Lung (tissue), 12 donors: ENCODE data around the gene SAFB. TPM values are rescaled to one million over a fixed set of nuclear protein-coding genes. Genes with fewer than 3 reads are reported as not detected.

ENCODE experiments used
- ATAC-seq: fragments of 200-7000 bp; cut with Tn5 transposase; one replicate; pipeline ENCODE4 v1.9.1; 2020; ENCODE audit warnings: moderate number of reproducible peaks; ENCODE audit not compliant: insufficient read depth, low FRiP score
- DNase-seq, 3 donors: peaks; one replicate each; pipeline ENCODE4 v3.0.0-alpha.2; 2013 to 2017
- H3K27ac ChIP-seq, 2 donors: one replicate each; pipeline ENCODE4 v1.5.1; 2013; ENCODE audit warnings: mild to moderate bottlenecking in 2 of 2, moderate library complexity in 2 of 2, control low read depth in 1 of 2, inconsistent platforms in 1 of 2, low read depth in 1 of 2, low read length in 1 of 2
- H3K27me3 ChIP-seq, 3 donors: one replicate each; pipeline ENCODE4 v1.5.1; 2013; ENCODE audit warnings: low read length in 2 of 3; ENCODE audit not compliant: control insufficient read depth in 3 of 3, insufficient read depth in 3 of 3
- H3K36me3 ChIP-seq, 4 donors: one replicate each; pipeline ENCODE4 v1.5.1; 2013; ENCODE audit warnings: low read length in 4 of 4, mild to moderate bottlenecking in 1 of 4, moderate library complexity in 1 of 4; ENCODE audit not compliant: control insufficient read depth in 4 of 4, insufficient read depth in 4 of 4
- H3K4me1 ChIP-seq, 5 donors: one replicate each; pipeline ENCODE4 v1.5.1; 2013; ENCODE audit warnings: low read length in 5 of 5, mild to moderate bottlenecking in 2 of 5, moderate library complexity in 1 of 5; ENCODE audit not compliant: control insufficient read depth in 5 of 5, insufficient read depth in 5 of 5
- H3K4me3 ChIP-seq: one replicate; pipeline ENCODE4 v1.5.1; 2013; ENCODE audit warnings: mild to moderate bottlenecking, control low read depth, moderate library complexity
- H3K9ac ChIP-seq, 2 donors: one replicate each; pipeline ENCODE4 v1.5.1; 2013; ENCODE audit warnings: low read length in 2 of 2, control low read depth in 1 of 2; ENCODE audit not compliant: insufficient read depth in 1 of 2
- H3K9me3 ChIP-seq, 4 donors: one replicate each; pipeline ENCODE4 v1.5.1; 2013; ENCODE audit warnings: low read length in 3 of 4, mild to moderate bottlenecking in 1 of 4, moderate library complexity in 1 of 4; ENCODE audit not compliant: control insufficient read depth in 4 of 4, insufficient read depth in 3 of 4
- WGBS, 2 donors: extraction: QIAGEN DNeasy Blood & Tissue Kit; methylation state at CpG; one replicate each; pipeline ENCODE4 v1.1.7; 2013; 5-methylcytosine and 5-hydroxymethylcytosine counted together
- polyA plus RNA-seq, 2 donors: library from polyadenylated mRNA; stranded (reverse); fragments of 200-250 nt; gene quantifications; one replicate each; pipeline ENCODE4 v1.2.1, GENCODE V29; 2013
- total RNA-seq, 2 donors: library from RNA; depleted of rRNA in 1 of 2; stranded (reverse); fragments of >200 nt in 1 of 2; gene quantifications; one replicate each; pipeline ENCODE4 v1.2.1, GENCODE V29; 2014 to 2021
- TF ChIP-seq, protein P1 (sequence below): IDR thresholded peaks from 2 replicates; pipeline ENCODE4 v1.5.1; 2012; ENCODE audit warnings: mild to moderate bottlenecking; ENCODE audit errors: control extremely low read depth, extremely low read depth
- donor health status: control.
- donor health status: control.
- donor health status: Bipolar disorder and iron deficiency.
- donor health status: healthy.
- donor health status: DM: yes; HTN: yes; CAD: no.

Gene SAFB
- total and polyA plus RNA-seq, 4 donors = 59.5 to 130 (median 77.7) TPM

DNA sequence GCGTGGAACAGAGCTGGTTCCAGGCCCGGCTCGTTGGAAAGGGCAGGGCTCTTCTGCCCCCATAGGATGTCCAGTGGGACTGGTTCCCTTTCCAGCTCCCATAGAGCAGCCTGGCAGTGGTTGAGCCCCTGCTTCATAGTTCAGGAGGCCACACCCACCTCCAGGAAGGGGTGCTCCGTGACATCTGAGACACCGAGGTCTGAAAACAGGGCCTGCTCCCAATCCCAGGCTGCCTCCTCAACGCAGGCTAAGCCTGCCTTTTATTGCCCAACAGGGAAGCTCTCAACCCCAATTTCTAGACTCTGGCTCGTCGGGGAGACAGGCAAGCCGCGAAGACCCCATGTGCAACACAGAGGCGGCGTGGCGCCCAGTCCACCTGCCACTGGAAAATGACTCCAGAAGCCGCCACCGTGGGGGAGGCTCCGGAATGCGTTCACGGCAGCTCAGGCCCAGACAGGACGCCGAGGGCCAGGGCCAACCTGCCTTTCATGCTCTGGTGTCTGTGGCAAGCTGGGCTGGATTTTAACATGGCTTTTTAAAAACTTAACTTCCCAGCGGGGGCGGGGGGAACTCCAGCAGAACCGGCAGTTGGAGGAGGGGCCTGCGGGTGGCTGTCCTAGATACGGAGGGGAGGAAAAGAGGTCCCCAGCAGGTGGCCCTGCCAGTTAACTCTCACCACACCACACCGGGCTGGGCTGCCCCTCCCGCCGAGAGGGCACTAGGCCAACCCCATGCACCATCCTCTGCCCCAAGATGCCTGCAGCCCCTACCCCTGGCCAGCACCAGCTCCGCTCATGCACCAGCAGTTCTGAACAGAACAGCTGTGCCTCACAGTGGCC lies 37.2 kb upstream of the SAFB start:
- no peaks in the 10 kb centered on the region for H3K27me3 ChIP-seq
- ATAC-seq (no peak), DNase-seq (peak; percentile 24 to 52 (median 52))
- no peak overlapping the region for H3K9ac ChIP-seq
- peaks cover 4 to 52% (median 22%) of the 10 kb centered on the region in 4 donors for H3K36me3 ChIP-seq
- WGBS, 2 donors = 20 to 47% methylated on average over 28 to 29 of the region's 29 CpGs
- no peak overlapping the region for H3K4me3 ChIP-seq
- TF ChIP-seq, protein P1, sequence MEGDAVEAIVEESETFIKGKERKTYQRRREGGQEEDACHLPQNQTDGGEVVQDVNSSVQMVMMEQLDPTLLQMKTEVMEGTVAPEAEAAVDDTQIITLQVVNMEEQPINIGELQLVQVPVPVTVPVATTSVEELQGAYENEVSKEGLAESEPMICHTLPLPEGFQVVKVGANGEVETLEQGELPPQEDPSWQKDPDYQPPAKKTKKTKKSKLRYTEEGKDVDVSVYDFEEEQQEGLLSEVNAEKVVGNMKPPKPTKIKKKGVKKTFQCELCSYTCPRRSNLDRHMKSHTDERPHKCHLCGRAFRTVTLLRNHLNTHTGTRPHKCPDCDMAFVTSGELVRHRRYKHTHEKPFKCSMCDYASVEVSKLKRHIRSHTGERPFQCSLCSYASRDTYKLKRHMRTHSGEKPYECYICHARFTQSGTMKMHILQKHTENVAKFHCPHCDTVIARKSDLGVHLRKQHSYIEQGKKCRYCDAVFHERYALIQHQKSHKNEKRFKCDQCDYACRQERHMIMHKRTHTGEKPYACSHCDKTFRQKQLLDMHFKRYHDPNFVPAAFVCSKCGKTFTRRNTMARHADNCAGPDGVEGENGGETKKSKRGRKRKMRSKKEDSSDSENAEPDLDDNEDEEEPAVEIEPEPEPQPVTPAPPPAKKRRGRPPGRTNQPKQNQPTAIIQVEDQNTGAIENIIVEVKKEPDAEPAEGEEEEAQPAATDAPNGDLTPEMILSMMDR = no peak
- no peak overlapping the region for H3K27ac ChIP-seq
- peaks cover 0 to 13% (median 2%) of the 10 kb centered on the region in 5 donors for H3K4me1 ChIP-seq
- no peaks in the 10 kb centered on the region for H3K9me3 ChIP-seq

DNA sequence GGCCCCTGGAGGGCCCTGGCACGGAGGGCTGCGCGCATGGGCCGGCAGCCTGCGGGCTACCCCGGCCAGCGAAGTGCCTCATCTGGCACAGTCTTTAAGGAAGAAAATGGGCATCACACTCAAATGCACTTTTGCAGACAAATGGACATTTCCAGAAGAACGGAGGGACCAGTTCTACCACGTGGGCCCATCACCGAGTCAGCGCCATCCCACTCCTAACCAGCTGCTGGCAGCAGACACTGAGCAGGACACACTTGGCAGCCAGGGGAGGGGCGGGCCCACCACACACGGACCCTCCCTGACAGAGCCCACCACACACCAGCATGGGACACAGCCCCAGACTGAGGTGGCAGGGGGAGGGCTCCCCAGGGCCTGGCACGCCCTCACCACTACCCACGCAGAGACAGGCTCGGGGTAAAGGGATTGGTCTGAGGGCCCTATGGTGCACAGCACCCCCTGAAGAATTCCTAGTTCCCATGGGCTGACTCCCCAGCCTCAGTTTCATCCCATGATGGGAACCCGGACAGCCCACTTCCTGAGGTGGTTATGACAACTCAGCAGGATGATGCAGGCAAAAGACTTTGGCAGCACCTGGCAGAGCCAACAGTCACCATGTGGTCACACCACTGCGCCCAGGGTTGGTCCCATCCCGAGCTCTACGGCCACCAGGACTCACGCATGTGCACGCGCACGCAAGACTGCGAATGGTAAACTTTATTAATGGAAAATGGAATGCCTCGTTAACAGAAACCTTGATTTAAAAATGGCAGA lies 36.4 kb upstream of the SAFB start:
- H3K4me1 ChIP-seq = peaks cover 0 to 12% (median 2%) of the 10 kb centered on the region in 5 donors
- ATAC-seq (no peak), DNase-seq (no peak)
- WGBS, 2 donors = 69 to 83% methylated on average over 26 of the region's 26 CpGs
- TF ChIP-seq, protein P1 = no peak
- H3K4me3 ChIP-seq = no peak overlapping the region
- no peak overlapping the region for H3K9ac ChIP-seq
- no peaks in the 10 kb centered on the region for H3K9me3 ChIP-seq
- H3K27ac ChIP-seq = no peak overlapping the region
- no peaks in the 10 kb centered on the region for H3K27me3 ChIP-seq
- peaks cover 5 to 56% (median 24%) of the 10 kb centered on the region in 4 donors for H3K36me3 ChIP-seq

DNA sequence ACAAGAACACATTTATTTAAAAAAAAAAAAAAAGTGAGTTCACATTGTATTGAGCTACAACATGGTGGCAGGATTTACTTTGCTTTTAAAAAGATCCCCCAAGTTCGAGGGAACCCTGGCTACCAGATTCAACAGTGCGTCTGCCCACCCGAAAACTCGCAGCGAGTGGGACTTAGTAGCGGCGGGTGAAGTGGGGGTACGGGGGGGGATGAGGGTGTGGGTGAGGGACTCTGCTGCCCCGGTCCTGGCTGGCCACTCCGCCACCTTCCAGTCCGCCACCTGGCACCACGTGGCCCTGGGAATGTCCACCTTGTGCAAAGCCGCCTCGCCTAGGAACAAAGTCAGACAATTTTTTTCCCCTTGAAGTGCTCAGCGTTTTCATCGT lies 35.8 kb upstream of the SAFB start:
- no peak for DNase-seq
- Histone ChIP-seq H3K36me3 (peaks cover 11 to 58% (median 29%) of the 10 kb centered on the region in 4 donors), H3K4me1 (peaks cover 0 to 12% (median 2%) of the 10 kb centered on the region in 5 donors), H3K4me3 (no peak overlapping the region), H3K9ac (no peak overlapping the region), H3K27ac (no peak overlapping the region), H3K9me3 (no peaks in the 10 kb centered on the region), H3K27me3 (no peaks in the 10 kb centered on the region)
- 96 to 97% methylated on average over 16 of the region's 16 CpGs for WGBS, 2 donors
- TF ChIP-seq, protein P1 = no peak
- ATAC-seq = no peak
